DMS 273 (cell line): Measurements from ENCODE around the gene MCRIP2.

ENCODE experiments used
- DNase-seq: peaks from one replicate; lab custom pipeline; 2025; ENCODE audit not compliant: unreplicated experiment; lab: John Stamatoyannopoulos, UW

Gene MCRIP2

DNA sequence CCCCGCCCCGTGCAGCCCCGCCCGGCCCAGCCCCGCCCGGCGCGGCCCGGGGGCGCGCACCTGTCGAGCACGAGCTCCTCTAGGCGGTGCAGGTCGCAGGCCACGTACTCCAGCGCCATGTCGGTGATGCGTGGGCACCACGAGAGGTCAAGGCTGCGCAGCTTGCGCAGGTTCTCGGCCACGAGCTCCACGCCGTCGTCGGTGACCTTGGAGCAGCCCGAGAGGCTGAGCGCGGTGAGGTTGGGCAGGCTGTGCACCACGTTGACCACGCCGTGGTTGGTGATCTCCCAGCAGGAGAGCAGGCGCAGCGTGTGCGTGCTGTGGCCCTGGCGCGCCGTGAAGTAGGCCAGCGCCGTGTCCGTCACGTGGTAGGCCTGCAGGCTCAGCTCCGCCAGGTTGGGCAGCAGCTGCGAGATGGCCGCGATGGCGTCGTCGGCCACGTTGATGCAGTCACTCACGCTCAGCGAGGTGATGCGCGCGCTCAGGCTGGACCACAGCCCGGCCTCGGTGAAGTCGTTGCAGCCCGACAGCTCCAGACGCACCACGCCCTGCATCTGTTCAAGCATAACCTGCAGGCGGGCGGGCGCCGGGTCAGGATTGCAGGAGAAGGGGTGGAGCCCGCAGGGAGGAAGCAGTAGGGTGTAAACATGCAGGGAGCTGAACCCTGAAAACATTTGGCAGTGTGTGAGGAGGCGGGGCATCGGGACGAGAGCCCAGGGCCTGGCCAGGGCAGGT is 53.9 kb downstream of the MCRIP2 start:
- DNase-seq = no peak
